ENCODE results near the gene LRRC4C.

DNA sequence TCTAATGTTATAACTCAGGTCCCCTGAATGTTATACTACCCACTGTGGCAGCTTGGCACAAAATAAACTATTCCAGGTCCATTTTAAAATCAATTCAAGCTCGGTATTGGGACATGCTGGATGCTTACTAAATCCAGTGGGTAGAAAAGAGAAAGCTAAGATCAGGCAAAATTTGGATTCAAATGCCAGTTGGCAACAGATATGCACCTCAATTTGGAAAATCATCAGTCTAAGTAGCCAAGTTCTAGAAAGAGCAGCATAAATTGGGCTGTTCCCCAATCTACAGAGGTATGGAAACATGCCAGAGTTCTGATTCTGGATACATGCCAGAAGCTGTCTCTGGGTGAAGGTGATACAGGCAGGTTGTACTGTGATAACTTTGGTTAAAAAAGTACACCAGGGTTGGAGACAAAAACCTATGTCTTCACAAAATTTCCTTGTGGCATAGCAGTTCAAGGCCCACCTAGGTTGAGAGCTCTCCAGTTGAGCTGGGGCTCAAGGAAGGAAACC, 427.8 kb downstream of the LRRC4C start:
- TF ChIP-seq, protein P1, sequence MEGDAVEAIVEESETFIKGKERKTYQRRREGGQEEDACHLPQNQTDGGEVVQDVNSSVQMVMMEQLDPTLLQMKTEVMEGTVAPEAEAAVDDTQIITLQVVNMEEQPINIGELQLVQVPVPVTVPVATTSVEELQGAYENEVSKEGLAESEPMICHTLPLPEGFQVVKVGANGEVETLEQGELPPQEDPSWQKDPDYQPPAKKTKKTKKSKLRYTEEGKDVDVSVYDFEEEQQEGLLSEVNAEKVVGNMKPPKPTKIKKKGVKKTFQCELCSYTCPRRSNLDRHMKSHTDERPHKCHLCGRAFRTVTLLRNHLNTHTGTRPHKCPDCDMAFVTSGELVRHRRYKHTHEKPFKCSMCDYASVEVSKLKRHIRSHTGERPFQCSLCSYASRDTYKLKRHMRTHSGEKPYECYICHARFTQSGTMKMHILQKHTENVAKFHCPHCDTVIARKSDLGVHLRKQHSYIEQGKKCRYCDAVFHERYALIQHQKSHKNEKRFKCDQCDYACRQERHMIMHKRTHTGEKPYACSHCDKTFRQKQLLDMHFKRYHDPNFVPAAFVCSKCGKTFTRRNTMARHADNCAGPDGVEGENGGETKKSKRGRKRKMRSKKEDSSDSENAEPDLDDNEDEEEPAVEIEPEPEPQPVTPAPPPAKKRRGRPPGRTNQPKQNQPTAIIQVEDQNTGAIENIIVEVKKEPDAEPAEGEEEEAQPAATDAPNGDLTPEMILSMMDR (IDR thresholded peaks at IDR 0.05): no peak
- TF ChIP-seq POLR2A (IDR thresholded peaks at IDR 0.05): no peak

Measured in heart left ventricle (tissue), 13 donors.